Measurements from ENCODE around the gene OASL. TPM values are rescaled to one million over a fixed set of nuclear protein-coding genes. Genes with fewer than 3 reads are reported as not detected.
"Not testable (repeated sequence)": the region's sequence is repeated elsewhere in the genome, so short reads cannot be mapped to it uniquely, and the experiment has no call there.

The OASL gene
- total RNA-seq, 1 donor from 2014 or later: 1.2 TPM

GRCh38 chr12:121059031-121059898 is 20.2 kb upstream of the OASL start:
- DNase-seq (ENCODE audit: low read depth): no peak

- no peak for DNase-seq (ENCODE audit: low read depth)
These were observed 18.7 kb upstream of the OASL start for GRCh38 chr12:121057794-121058193.

- DNase-seq (ENCODE audit: low read depth): no peak
These were observed 14.7 kb upstream of the OASL start for GRCh38 chr12:121053706-121054105.

GRCh38 chr12:121050725-121051124 is 11.7 kb upstream of the OASL start:
- no peak for DNase-seq (ENCODE audit: low read depth)

- DNase-seq (ENCODE audit: low read depth): no peak
These were observed 9.4 kb upstream of the OASL start for GRCh38 chr12:121048442-121048841.

GRCh38 chr12:121047400-121047799 is 8.4 kb upstream of the OASL start:
- not testable (repeated sequence) for DNase-seq (ENCODE audit: low read depth)

GRCh38 chr12:121043067-121043466 is 4.0 kb upstream of the OASL start:
- DNase-seq (ENCODE audit: low read depth): no peak

- peak; percentile 24 for DNase-seq (ENCODE audit: low read depth)
These were observed 2.2 kb downstream of the OASL start for GRCh38 chr12:121036810-121037326.

GRCh38 chr12:121034616-121035305 is 4.3 kb downstream of the OASL start:
- DNase-seq (ENCODE audit: low read depth): no peak

GRCh38 chr12:121033625-121034349 is 5.3 kb downstream of the OASL start:
- DNase-seq (ENCODE audit: low read depth): peak; percentile 50

- no peak for DNase-seq (ENCODE audit: low read depth)
These were observed 8.4 kb downstream of the OASL start for GRCh38 chr12:121030576-121031212.

- DNase-seq (ENCODE audit: low read depth): no peak
These were observed 12.6 kb downstream of the OASL start for GRCh38 chr12:121026274-121027045.

- no peak for DNase-seq (ENCODE audit: low read depth)
These were observed 13.4 kb downstream of the OASL start for GRCh38 chr12:121025442-121026226.

GRCh38 chr12:121023799-121024198 is 15.2 kb downstream of the OASL start:
- no peak for DNase-seq (ENCODE audit: low read depth)

- no peak for DNase-seq (ENCODE audit: low read depth)
These were observed 16.3 kb downstream of the OASL start for GRCh38 chr12:121022713-121023112.

- no peak for DNase-seq (ENCODE audit: low read depth)
These were observed 17.3 kb downstream of the OASL start for GRCh38 chr12:121021754-121022153.

- DNase-seq (ENCODE audit: low read depth): no peak
These were observed 20.0 kb downstream of the OASL start for GRCh38 chr12:121018860-121019617.

- no peak for DNase-seq (ENCODE audit: low read depth)
These were observed 21.0 kb downstream of the OASL start for GRCh38 chr12:121017966-121018491.
